G401 (cell line): Measurements from ENCODE around the gene PLVAP. TPM values are rescaled to one million over a fixed set of nuclear protein-coding genes. Genes with fewer than 3 reads are reported as not detected.
"Not testable (repeated sequence)": the region's sequence is repeated elsewhere in the genome, so short reads cannot be mapped to it uniquely, and the experiment has no call there.

Source experiments
- DNase-seq: peaks from one replicate; pipeline ENCODE4 v3.0.0-alpha.2; 2015; ENCODE audit warnings: low spot score
- in situ Hi-C: cut with HindIII; loops from 2 replicates; pipeline ENCODE4 v1.10.0; 2016; ENCODE audit warnings: low sequenced_read_pairs, mixed read lengths
- total RNA-seq: library from RNA; depleted of rRNA; stranded (reverse); fragments of >200 nt; shearing (Covaris generic); gene quantifications from 2 replicates; pipeline ENCODE4 v1.2.3, GENCODE V29; 2014

Gene PLVAP
- total RNA-seq, 1 experiment from 2014 or later = not detected

DNA sequence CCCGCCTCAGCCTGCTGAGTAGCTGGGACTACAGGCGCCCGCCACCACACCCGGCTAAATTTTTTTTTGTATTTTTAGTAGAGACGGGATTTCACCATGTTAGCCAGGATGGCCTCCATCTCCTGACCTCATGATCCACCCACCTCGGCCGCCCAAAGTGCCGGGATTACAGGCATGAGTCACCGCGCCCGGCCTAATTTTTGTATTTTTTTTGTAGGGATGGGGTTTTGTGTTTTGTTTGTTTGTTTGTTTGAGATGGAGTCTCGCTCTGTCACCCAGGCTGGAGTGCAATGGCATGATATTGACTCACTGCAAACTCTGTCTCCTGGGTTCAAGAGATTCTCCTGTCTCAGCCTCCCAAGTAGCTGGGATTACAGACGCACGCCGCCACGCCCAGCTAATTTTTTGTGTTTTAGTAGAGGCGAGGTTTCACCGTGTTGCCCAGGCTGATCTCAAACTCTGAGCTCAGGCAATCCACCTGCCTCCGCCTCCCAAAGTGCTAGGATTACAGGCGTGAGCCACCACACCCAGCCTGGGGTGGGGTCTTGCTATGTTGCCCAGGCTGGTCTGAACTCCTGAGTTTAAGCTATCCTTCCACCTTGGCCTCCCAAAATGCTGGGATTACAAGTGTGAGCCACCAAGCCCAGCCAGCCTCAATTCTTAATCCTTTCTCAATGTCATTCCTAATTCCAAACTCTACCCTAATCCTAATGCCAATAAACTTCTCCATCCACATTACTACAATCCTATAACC, 13.1 kb downstream of the PLVAP start:
- in situ Hi-C loops, DNase-seq: not testable (repeated sequence)

DNA sequence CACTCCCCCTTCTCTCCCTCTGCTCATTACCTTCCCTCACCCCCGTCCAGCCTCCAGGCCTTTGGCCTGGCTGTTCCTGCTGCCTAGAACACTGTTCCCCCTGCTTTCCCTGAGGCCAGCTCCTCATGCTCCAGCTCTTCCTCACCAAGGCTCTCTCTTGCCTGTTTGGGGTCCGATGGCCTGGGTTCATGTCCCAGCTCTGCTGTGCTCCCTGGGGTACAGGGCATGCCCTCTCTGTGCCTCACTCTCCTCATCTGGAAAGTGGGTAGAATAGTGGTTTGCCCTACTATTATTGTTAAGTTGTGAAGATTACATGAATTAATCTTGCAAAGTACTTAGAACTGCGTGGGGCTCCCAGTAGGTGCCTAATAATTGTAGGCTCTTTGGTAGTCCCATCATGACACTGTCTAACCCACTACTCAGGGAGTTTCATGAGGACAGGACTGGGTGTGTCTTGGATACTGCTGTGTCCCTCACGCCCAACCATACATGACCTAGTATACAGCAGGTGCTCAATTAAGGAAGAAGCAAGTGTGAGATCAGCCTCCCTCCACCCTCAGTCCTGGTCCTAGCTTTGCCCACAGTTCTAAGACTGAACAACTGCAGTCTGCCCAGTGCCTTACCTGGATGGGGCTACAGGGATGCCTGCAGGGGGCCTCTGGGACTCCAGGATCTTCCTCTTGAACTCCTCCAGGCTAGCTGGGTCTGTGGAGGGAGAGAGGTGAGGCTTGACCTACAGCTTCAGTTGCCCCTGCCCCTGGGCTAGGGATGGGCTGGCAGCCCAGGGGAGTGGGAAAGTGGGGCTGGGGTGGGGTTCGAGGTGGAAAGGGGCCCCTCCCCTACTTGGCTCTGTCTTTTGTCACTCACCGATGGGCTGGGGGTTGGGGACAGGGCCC, 17.0 kb downstream of the PLVAP start:
- in situ Hi-C loops = no loop called here
- no peak for DNase-seq

- no peak for DNase-seq
- in situ Hi-C loops = no loop called here
These were observed 18.7 kb downstream of the PLVAP start for GRCh38 chr19:17358395-17358794.

DNA sequence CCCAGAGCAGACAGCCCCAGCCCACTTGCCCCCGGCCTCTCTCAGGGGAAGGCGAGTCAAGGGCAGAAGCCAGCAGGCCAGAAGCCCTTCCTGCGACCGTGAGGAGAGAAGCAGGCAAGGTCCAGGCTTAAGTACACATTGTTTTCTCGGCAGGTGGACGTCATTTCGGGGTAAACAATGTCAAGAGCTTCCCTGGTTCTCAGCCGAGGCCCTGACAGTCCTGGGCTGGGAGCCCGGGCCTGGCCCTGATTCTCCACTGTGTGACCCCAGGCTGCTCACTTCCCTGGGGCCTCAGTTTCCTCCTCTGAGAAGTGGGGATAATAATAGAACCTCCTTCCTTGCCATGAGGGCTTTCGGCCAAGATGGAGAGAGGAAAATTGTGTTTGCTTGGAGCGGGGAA, 19.4 kb downstream of the PLVAP start:
- DNase-seq = no peak
- in situ Hi-C loops = no loop called here

- in situ Hi-C loops = no loop called here
These were observed 20.0 kb downstream of the PLVAP start for GRCh38 chr19:17357078-17357666.

DNA sequence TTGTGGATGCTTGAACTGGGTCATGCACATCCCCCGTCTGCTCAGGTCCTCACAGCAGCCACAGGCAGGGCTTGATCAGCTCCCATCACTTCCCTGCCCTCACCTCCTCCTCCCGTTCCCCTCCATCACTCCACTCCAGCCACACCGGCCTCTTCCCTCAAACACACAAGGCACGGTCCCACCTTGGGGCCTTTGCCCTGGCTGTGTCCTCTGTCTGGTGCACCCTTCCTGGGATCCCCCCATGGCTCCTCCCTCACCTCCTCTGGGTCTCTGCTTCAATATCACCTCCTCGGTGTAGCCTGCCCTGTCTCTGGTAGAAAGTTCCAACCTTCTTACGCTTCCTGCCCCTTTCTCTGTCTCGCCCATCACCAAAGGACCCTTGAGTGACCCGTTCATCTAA, 23.8 kb downstream of the PLVAP start:
- in situ Hi-C loops = no loop called here
- DNase-seq = no peak

More at GRCh38 chr19:17357078-17357666, 20.0 kb downstream of the PLVAP start:
- DNase-seq = no peak

DNA sequence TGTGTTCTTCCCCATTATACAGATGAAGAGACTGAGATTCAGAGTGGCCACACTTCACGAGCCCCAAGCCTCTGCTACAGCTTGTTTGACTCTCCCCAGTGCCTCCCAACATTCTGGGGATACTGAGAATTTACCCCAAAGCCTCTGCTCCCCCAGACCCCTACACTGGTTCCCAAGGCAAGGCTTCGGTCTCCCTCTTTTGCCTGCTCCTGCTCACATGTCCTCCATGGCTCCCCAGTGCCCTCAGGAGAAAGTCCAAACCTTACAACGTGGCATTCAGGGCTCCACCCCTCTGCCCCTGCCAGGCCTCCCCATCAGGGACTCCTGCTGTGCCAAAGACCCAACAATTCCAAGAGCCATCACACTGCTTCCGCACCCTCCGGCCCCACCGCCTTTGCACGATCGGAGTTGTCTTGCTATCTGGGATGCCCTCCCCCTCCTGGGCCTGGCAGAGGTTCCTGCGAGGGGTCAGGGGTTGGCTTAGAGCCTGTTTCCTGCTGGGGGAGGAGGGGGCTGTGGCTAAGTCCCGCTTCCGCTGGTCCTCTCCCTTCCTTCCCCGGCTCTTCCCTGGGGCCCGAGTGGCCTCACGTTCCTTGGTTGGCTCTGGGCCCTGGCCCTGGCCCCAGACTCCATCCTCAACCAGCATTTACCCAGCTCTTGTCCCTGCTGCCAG, 24.4 kb downstream of the PLVAP start:
- no peak for DNase-seq
- in situ Hi-C loops = no loop called here

DNA sequence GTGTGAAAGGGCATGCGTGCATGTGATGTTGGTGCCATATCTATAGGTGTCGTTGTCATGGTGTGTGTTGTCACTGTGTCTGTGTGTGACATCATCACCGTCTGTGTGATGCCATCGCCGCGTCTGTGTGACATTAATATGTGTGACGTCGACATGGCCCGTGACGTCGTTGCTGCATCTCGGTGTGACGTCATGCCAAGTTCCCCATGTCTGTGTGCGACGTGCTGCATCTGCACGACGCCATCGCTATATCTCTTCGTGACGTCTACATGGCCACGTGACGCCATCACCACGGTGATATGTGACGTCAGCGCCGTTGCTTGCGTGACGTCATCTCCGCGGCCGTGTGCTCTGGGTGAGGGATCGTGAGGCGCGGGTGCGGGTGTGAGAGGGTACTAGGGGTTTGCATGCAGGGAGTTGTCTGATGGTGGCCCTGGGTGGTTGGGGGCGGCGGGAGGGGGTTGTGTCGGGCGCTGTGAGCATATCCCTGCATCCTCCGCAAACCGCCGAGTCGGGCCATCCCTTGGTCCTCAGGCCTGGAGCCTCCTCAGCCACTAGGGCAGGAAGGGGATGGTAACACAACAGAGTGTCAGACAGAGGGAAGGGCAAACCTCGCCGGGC, 25.2 kb downstream of the PLVAP start:
- DNase-seq = no peak
- in situ Hi-C loops = no loop called here

- no peak for DNase-seq
- in situ Hi-C loops = no loop called here
These were observed 28.4 kb downstream of the PLVAP start for GRCh38 chr19:17348700-17349099.

GRCh38 chr19:17347877-17348276, 29.3 kb downstream of the PLVAP start:
- in situ Hi-C loops = no loop called here
- DNase-seq = no peak

- no peak for DNase-seq
- in situ Hi-C loops = no loop called here
These were observed 29.8 kb downstream of the PLVAP start for GRCh38 chr19:17347361-17347760.

- DNase-seq = peak; percentile 69
- in situ Hi-C loops = no loop called here
These were observed 31.0 kb downstream of the PLVAP start for GRCh38 chr19:17346109-17346671.

DNA sequence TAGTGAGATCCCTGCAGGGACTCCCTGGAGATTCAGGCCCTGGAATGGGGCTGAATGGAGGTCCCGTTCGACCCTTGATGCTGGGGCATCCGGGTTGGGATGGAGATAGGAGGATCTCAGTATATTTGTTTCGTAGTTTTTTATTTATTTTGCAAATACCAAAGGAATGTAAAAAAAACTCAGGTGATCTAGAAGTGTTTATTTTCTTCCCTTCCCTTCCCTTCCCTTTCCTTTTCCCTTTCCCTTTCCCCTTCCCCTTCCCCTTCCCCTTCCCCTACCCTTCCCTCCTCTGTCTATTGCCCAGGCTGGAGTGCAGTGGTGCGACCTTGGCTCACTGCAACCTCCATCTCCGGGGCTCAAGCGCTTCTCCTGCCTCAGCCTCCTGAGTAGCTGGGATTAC, 35.3 kb downstream of the PLVAP start:
- no peak for DNase-seq
- in situ Hi-C loops = no loop called here

DNA sequence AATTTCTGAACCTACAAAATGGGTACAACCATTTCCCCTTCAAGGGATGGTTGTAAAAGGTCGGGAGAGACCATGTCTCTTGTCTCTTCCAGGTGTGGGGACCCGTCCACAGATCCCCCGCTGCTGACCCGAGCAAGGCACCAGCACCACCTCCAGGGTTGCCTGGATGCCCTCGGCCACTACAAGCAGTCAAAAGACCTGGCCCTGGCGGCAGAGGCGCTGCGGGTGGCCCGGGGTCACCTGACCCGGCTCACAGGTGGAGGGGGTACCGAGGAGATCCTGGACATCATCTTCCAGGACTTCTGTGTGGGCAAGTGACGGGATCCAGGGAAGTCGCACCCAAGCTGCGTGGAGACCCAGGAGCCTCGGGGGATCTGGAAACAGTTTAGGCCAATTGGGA, 35.8 kb downstream of the PLVAP start:
- in situ Hi-C loops = no loop called here
- no peak for DNase-seq

DNA sequence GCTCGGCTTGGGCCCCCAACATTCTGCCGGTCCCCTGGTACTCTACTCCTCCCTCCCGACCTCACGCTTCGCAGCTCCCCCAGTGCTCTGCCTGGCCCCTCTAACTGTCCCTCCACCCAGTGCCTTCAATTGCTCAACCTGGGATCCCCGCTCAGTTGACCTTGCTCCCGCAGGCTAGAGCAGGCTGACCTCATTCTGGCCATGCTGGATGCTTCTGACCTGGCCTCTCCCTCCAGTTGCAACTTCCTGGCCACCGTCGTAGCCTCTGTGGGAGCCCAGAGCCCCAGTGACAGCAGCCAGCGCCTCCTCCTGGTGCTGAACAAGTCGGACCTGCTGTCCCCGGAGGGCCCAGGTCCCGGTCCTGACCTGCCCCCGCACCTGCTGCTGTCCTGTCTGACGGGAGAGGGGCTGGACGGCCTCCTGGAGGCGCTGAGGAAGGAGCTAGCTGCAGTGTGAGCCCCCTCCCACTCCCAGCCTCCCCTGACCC, 36.2 kb downstream of the PLVAP start:
- in situ Hi-C loops = no loop called here
- DNase-seq = no peak

- DNase-seq = peak; percentile 28
- in situ Hi-C loops = no loop called here
These were observed 36.8 kb downstream of the PLVAP start for GRCh38 chr19:17340302-17340870.

DNA sequence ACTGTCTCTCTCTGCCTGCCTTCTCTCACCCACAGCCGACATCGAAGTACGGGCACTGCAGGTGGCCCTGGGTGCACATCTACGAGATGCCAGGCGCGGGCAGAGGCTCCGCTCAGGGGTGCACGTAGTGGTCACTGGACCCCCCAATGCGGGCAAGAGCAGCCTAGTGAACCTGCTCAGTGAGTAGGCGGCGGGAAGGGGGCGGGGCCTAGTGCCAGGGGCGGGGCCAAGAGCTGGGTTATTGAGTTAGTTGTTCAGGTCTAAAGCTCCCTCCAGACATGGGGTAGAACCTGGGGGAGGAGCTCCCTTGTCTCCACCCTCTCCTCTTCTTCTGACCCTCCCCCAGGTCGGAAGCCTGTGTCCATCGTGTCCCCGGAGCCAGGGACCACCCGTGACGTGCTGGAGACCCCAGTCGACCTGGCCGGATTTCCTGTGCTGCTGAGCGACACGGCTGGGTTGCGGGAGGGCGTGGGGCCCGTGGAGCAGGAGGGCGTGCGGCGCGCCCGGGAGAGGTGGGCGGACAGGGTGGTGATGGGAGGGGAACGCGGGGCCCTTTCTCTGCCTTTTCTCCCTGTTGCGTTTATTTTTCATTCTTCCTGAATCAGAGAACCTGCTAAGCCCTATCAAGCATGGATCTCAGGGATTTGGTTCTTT, 37.9 kb downstream of the PLVAP start:
- in situ Hi-C loops = no loop called here
- DNase-seq = no peak
